ENCODE measurements around the gene ANKRD34B. TPM values are rescaled to one million over a fixed set of nuclear protein-coding genes. Genes with fewer than 3 reads are reported as not detected.

Gene ANKRD34B
- total RNA-seq, 2 experiments from 2014 or later = not detected

Other genes with a start within 250 kb of the ANKRD34B start
- 10 to 100 TPM in 1 of 2 experiments, 1 to 10 TPM in 1; 9.9 to 12.3 TPM for gene ZFYVE16, start 162.2 kb downstream of the ANKRD34B start, total RNA-seq
- not detected for gene FAM151B, start 82.2 kb downstream of the ANKRD34B start, total RNA-seq
- gene MSH3, start 84.4 kb upstream of the ANKRD34B start, total RNA-seq = 10 to 100 TPM; 20.1 to 20.3 TPM
- gene DHFR, start 84.7 kb upstream of the ANKRD34B start, total RNA-seq = 100 to 1,000 TPM in 1 of 2 experiments, 10 to 100 TPM in 1; 96.2 to 102 TPM

Data from activated CD8-positive, alpha-beta T cell treated with anti-CD3 and anti-CD28 coated beads, Interleukin-2, amount 10 ng/mL, durations not matched to agents 7 days and 5 days (primary cell).